WTC11 (cell line): ENCODE results near the gene MARCHF10. TPM values are rescaled to one million over a fixed set of nuclear protein-coding genes. Genes with fewer than 3 reads are reported as not detected.
A peak's percentile ranks its signal among the peaks of the same experiment; 100 is the strongest.

ENCODE experiments used
- ATAC-seq: fragments of 200-7000 bp; cut with Tn5 transposase; 2 replicates; pipeline ENCODE4 v1.10.0; 2021; ENCODE audit warnings: mild to moderate bottlenecking, moderate library complexity
- CTCF ChIA-PET: fragments of 300-600 bp; sonication (Branson Sonifier 250); formaldehyde crosslinking; loops from one replicate; lab custom pipeline; 2021; ENCODE audit warnings: antibody characterized with exemption; lab: Charles Lee
- POLR2A ChIA-PET: fragments of 350-600 bp; sonication (Branson Sonifier 250); formaldehyde crosslinking; loops from one replicate; lab custom pipeline; 2021; ENCODE audit warnings: antibody characterized with exemption; lab: Charles Lee
- DNase-seq: peaks from one replicate; pipeline ENCODE4 v3.0.0; 2021; ENCODE audit warnings: low spot score
- H3K27ac Mint-ChIP-seq: 2 replicates; pipeline ENCODE4 v1.8.0; 2021; ENCODE audit warnings: mixed read lengths
- H3K27me3 Mint-ChIP-seq: 2 replicates; pipeline ENCODE4 v1.8.0; 2021; ENCODE audit warnings: low read depth, mild to moderate bottlenecking, moderate library complexity, mixed read lengths
- H3K36me3 Mint-ChIP-seq: 2 replicates; pipeline ENCODE4 v1.8.0; 2021; ENCODE audit warnings: mixed read lengths
- H3K4me1 Mint-ChIP-seq: 2 replicates; pipeline ENCODE4 v1.8.0; 2022; ENCODE audit warnings: mixed read lengths
- H3K4me3 Mint-ChIP-seq: 2 replicates; pipeline ENCODE4 v1.8.0; 2021; ENCODE audit warnings: mild to moderate bottlenecking, moderate library complexity, mixed read lengths
- H3K9me3 Mint-ChIP-seq: 2 replicates; pipeline ENCODE4 v1.8.0; 2021; ENCODE audit warnings: mixed read lengths
- AFF4 ChIP-seq: sonication (generic); formaldehyde crosslinking; IDR thresholded peaks from 2 replicates; pipeline ENCODE4 v1.8.1; 2023; ENCODE audit warnings: mild to moderate bottlenecking, missing genetic modification reagents, borderline replicate concordance
- ATF2 ChIP-seq: sonication (generic); formaldehyde crosslinking; IDR thresholded peaks from 2 replicates; pipeline ENCODE4 v1.8.1; 2022; ENCODE audit warnings: low read depth, missing genetic modification reagents, borderline replicate concordance
- ELF4 ChIP-seq: sonication (generic); formaldehyde crosslinking; IDR thresholded peaks from 2 replicates; pipeline ENCODE4 v1.8.1; 2022; ENCODE audit warnings: low read depth, mild to moderate bottlenecking, moderate library complexity, missing genetic modification reagents
- FOXK1 ChIP-seq: sonication (generic); formaldehyde crosslinking; IDR thresholded peaks from 2 replicates; pipeline ENCODE4 v1.8.0; 2022; ENCODE audit warnings: mild to moderate bottlenecking, moderate library complexity, missing genetic modification reagents
- GTF2I ChIP-seq: fragments of 250-450 bp; sonication (Bioruptor Pico); conservative IDR thresholded peaks from 2 replicates; pipeline ENCODE4 v1.4.0; 2021; ENCODE audit warnings: mild to moderate bottlenecking
- KAT7 ChIP-seq: sonication (generic); formaldehyde crosslinking; IDR thresholded peaks from 2 replicates; pipeline ENCODE4 v1.8.1; 2023; ENCODE audit warnings: missing genetic modification reagents, mild to moderate bottlenecking, borderline replicate concordance
- MAX ChIP-seq: sonication (generic); formaldehyde crosslinking; IDR thresholded peaks from 2 replicates; pipeline ENCODE4 v1.8.0; 2022; ENCODE audit warnings: mild to moderate bottlenecking, missing genetic modification reagents
- NFYB ChIP-seq: sonication (generic); formaldehyde crosslinking; conservative IDR thresholded peaks from 2 replicates; pipeline ENCODE4 v1.8.0; 2022; ENCODE audit warnings: low read depth, missing genetic modification reagents
- SMAD3 ChIP-seq: sonication (generic); formaldehyde crosslinking; IDR thresholded peaks from 2 replicates; pipeline ENCODE4 v1.8.0; 2022; ENCODE audit warnings: missing genetic modification reagents, mild to moderate bottlenecking, borderline replicate concordance
- SOX15 ChIP-seq: fragments of 250-450 bp; sonication (Bioruptor Pico); IDR thresholded peaks from 2 replicates; pipeline ENCODE4 v1.9.0; 2021; ENCODE audit warnings: mild to moderate bottlenecking
- SP1 ChIP-seq: sonication (generic); formaldehyde crosslinking; conservative IDR thresholded peaks from 2 replicates; pipeline ENCODE4 v1.8.1; 2022; ENCODE audit warnings: missing genetic modification reagents
- TEAD1 ChIP-seq: sonication (generic); formaldehyde crosslinking; IDR thresholded peaks from 2 replicates; pipeline ENCODE4 v1.8.0; 2022; ENCODE audit warnings: mild to moderate bottlenecking, missing genetic modification reagents
- ZBTB21 ChIP-seq: sonication (generic); formaldehyde crosslinking; IDR thresholded peaks from 2 replicates; pipeline ENCODE4 v1.8.1; 2023; ENCODE audit warnings: mild to moderate bottlenecking, missing genetic modification reagents, borderline replicate concordance
- ZMAT4 ChIP-seq: fragments of 250-450 bp; sonication (Bioruptor Pico); IDR thresholded peaks from 2 replicates; pipeline ENCODE4 v1.9.0; 2021; ENCODE audit warnings: mild to moderate bottlenecking
- ZNF121 ChIP-seq: sonication (generic); formaldehyde crosslinking; IDR thresholded peaks from 2 replicates; pipeline ENCODE4 v1.8.0; 2023; ENCODE audit warnings: missing genetic modification reagents
- ZNF317 ChIP-seq: sonication (generic); formaldehyde crosslinking; IDR thresholded peaks from 2 replicates; pipeline ENCODE4 v1.8.1; 2023; ENCODE audit warnings: low read depth, mild to moderate bottlenecking, moderate library complexity, missing genetic modification reagents, borderline replicate concordance
- ZNF423 ChIP-seq: fragments of 250-450 bp; sonication (Bioruptor Pico); IDR thresholded peaks from 2 replicates; pipeline ENCODE4 v2.1.2; 2022; ENCODE audit warnings: mild to moderate bottlenecking, moderate library complexity
- total RNA-seq: library from RNA; stranded (reverse); gene quantifications from 3 replicates; pipeline ENCODE4 v1.2.3, GENCODE V29; 2021
- TF ChIP-seq, protein P1 (sequence below): sonication (generic); formaldehyde crosslinking; IDR thresholded peaks from 2 replicates; pipeline ENCODE4 v1.8.0; 2022; ENCODE audit warnings: mild to moderate bottlenecking, missing genetic modification reagents
- TF ChIP-seq, protein P2 (sequence below): sonication (generic); formaldehyde crosslinking; conservative IDR thresholded peaks from 2 replicates; pipeline ENCODE4 v1.8.1; 2023; ENCODE audit warnings: mild to moderate bottlenecking, low read depth, missing genetic modification reagents, moderate library complexity
- TF ChIP-seq, protein P3 (sequence below): fragments of 250-450 bp; sonication (Bioruptor Pico); IDR thresholded peaks from 2 replicates; pipeline ENCODE4 v2.1.2; 2022; ENCODE audit warnings: mild to moderate bottlenecking, moderate library complexity

MARCHF10 gene
- total RNA-seq, 1 experiment from 2014 or later, result 1.0 TPM

DNA sequence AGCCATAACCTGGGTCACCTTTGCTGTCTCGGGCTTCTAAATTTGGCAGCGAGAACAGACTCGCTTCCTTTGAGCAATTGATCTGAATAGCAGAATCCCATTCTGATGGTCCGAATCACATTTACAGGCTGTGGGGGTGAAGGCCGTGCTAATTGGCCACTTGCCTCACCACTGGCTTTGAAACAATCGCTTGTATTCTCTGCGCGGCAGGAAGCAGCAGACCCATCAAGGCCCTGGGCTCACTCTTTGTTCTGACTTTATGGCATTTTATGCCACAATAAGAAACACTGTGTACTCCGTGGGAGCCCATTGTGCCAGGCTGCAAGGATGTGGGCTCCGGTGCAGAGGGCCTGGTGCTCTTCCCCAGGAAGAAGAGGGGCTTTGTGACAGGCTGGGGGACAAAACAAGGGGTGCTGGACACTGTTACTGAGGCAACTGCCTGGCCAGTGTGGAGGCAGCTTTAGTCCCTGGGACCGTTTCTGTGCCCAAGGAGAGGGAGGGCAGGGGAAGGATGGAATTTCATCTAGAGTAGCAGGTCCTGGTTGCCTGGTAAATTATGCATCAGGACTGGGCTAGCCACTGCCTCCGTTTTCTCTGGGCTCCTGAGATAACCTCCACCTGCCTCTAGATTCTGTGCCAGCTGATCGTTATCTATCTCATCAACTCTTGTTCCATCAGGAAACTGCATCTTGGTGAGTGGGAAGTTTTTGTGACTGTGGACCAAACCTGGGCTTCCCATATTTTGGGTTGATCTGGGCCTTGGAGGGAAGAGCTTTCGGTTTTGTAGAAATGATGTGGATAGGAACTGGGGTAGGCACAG, 102.1 kb downstream of the MARCHF10 start (continued):
- TF ChIP-seq, protein P1, sequence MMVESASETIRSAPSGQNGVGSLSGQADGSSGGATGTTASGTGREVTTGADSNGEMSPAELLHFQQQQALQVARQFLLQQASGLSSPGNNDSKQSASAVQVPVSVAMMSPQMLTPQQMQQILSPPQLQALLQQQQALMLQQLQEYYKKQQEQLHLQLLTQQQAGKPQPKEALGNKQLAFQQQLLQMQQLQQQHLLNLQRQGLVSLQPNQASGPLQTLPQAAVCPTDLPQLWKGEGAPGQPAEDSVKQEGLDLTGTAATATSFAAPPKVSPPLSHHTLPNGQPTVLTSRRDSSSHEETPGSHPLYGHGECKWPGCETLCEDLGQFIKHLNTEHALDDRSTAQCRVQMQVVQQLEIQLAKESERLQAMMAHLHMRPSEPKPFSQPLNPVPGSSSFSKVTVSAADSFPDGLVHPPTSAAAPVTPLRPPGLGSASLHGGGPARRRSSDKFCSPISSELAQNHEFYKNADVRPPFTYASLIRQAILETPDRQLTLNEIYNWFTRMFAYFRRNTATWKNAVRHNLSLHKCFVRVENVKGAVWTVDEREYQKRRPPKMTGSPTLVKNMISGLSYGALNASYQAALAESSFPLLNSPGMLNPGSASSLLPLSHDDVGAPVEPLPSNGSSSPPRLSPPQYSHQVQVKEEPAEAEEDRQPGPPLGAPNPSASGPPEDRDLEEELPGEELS (CRISPR knock-in tag), result peak; percentile 91; the same call in 1 of the 2 replicates
- TF ChIP-seq ZMAT4 (CRISPR knock-in tag), result peak; percentile 40; the same call in 1 of the 2 replicates
- peak; percentile 70; the same call in 1 of the 2 replicates for TF ChIP-seq KAT7 (CRISPR knock-in tag)
- no peak for TF ChIP-seq GTF2I (CRISPR knock-in tag)
- TF ChIP-seq TEAD1 (CRISPR knock-in tag), result peak; percentile 98
- TF ChIP-seq SP1 (CRISPR knock-in tag), result peak; percentile 23; the same call in 1 of the 2 replicates
- TF ChIP-seq FOXK1 (CRISPR knock-in tag), result 0 out of 2 replicates have a peak, but pooled peaks have one; percentile 30
- no peak for TF ChIP-seq NFYB
- TF ChIP-seq MAX (CRISPR knock-in tag), result peak; percentile 27; the same call in 1 of the 2 replicates
- TF ChIP-seq AFF4, result no peak
- TF ChIP-seq ZNF121 (CRISPR knock-in tag), result no peak
- TF ChIP-seq SOX15 (CRISPR knock-in tag), result no peak
- TF ChIP-seq ZBTB21 (CRISPR knock-in tag), result 0 out of 2 replicates have a peak, but pooled peaks have one; percentile 61
- TF ChIP-seq ZNF423 (CRISPR knock-in tag), result no peak
- TF ChIP-seq, all 79 proteins: peak for 11

DNA sequence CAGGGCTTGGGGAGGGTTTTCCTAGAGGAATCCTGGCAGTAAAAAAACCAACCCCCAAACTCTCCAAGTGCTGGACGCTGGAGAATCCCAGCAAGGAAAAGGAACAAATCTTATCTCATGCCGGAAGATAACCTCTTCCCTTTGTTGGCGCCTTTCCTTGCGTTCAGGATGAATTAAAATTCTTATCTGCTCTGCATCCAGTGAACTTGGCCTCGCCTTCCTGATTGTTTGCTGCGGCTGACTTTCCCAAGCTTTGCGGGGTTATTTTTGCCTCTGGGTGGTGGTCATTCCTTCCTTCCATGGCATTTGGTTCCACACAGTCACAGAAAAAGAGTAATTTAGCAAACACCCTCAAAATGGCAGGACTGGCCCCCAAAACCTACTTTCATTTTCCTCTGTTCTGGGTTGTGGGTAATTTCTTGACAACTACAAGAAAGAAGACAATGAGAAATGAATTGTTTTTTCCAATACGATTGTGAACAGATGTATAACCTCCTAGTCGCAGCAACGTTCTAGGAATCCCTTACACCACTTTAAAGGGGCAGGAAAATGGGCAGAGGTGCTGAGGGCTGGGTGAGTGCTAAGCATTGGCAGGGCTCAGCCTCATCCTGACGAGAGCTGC, 102.8 kb downstream of the MARCHF10 start:
- Mint-ChIP-seq H3K4me1 (peaks cover 30% of the 10 kb centered on the region), H3K9me3 (peaks cover 23% of the 10 kb centered on the region), H3K27me3 (peaks cover 15% of the 10 kb centered on the region), H3K27ac (peak overlapping the region; percentile 89), H3K36me3 (peaks cover 19% of the 10 kb centered on the region), H3K4me3 (peak overlapping the region; percentile 80)
- ATAC-seq, result no peak
- DNase-seq, result no peak
- POLR2A ChIA-PET, result interaction anchor here (0.6 kb wide), 1 partner anchor 1301 kb away, joined by 7 read pairs; no protein-coding TSS in a partner anchor
- CTCF ChIA-PET, result interaction anchor here (0.7 to 1.8 kb wide), 5 partner anchors 8 to 264 kb away, joined by 3 to 7 read pairs (median 4); no protein-coding TSS in a partner anchor
- TF ChIP-seq SMAD3 (CRISPR knock-in tag), result no peak
- no peak for TF ChIP-seq NFYB
- no peak for TF ChIP-seq ZMAT4 (CRISPR knock-in tag)
- no peak for TF ChIP-seq ELF4 (CRISPR knock-in tag)
- TF ChIP-seq, protein P2, sequence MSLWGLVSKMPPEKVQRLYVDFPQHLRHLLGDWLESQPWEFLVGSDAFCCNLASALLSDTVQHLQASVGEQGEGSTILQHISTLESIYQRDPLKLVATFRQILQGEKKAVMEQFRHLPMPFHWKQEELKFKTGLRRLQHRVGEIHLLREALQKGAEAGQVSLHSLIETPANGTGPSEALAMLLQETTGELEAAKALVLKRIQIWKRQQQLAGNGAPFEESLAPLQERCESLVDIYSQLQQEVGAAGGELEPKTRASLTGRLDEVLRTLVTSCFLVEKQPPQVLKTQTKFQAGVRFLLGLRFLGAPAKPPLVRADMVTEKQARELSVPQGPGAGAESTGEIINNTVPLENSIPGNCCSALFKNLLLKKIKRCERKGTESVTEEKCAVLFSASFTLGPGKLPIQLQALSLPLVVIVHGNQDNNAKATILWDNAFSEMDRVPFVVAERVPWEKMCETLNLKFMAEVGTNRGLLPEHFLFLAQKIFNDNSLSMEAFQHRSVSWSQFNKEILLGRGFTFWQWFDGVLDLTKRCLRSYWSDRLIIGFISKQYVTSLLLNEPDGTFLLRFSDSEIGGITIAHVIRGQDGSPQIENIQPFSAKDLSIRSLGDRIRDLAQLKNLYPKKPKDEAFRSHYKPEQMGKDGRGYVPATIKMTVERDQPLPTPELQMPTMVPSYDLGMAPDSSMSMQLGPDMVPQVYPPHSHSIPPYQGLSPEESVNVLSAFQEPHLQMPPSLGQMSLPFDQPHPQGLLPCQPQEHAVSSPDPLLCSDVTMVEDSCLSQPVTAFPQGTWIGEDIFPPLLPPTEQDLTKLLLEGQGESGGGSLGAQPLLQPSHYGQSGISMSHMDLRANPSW (CRISPR knock-in tag), result no peak
- no peak for TF ChIP-seq ZNF317 (CRISPR knock-in tag)
- TF ChIP-seq ATF2 (CRISPR knock-in tag), result no peak
- TF ChIP-seq, protein P3, sequence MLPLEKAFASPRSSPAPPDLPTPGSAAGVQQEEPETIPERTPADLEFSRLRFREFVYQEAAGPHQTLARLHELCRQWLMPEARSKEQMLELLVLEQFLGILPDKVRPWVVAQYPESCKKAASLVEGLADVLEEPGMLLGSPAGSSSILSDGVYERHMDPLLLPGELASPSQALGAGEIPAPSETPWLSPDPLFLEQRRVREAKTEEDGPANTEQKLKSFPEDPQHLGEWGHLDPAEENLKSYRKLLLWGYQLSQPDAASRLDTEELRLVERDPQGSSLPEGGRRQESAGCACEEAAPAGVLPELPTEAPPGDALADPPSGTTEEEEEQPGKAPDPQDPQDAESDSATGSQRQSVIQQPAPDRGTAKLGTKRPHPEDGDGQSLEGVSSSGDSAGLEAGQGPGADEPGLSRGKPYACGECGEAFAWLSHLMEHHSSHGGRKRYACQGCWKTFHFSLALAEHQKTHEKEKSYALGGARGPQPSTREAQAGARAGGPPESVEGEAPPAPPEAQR (CRISPR knock-in tag), result no peak
